Measurements from ENCODE around the gene LPO.

GRCh38 chr17:58317421-58318064 is 79.2 kb downstream of the LPO start:
- TF ChIP-seq, protein P1, sequence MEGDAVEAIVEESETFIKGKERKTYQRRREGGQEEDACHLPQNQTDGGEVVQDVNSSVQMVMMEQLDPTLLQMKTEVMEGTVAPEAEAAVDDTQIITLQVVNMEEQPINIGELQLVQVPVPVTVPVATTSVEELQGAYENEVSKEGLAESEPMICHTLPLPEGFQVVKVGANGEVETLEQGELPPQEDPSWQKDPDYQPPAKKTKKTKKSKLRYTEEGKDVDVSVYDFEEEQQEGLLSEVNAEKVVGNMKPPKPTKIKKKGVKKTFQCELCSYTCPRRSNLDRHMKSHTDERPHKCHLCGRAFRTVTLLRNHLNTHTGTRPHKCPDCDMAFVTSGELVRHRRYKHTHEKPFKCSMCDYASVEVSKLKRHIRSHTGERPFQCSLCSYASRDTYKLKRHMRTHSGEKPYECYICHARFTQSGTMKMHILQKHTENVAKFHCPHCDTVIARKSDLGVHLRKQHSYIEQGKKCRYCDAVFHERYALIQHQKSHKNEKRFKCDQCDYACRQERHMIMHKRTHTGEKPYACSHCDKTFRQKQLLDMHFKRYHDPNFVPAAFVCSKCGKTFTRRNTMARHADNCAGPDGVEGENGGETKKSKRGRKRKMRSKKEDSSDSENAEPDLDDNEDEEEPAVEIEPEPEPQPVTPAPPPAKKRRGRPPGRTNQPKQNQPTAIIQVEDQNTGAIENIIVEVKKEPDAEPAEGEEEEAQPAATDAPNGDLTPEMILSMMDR (IDR thresholded peaks at IDR 0.05): no peak
- TF ChIP-seq POLR2A (IDR thresholded peaks at IDR 0.05): no peak

Measured in lower leg skin (tissue), 3 donors.